ENCODE results near the gene CPTP. TPM values are rescaled to one million over a fixed set of nuclear protein-coding genes. Genes with fewer than 3 reads are reported as not detected.

The CPTP gene
- total and polyA plus RNA-seq, 9 donors, result 12.5 to 19.6 (median 16.9) TPM

DNA sequence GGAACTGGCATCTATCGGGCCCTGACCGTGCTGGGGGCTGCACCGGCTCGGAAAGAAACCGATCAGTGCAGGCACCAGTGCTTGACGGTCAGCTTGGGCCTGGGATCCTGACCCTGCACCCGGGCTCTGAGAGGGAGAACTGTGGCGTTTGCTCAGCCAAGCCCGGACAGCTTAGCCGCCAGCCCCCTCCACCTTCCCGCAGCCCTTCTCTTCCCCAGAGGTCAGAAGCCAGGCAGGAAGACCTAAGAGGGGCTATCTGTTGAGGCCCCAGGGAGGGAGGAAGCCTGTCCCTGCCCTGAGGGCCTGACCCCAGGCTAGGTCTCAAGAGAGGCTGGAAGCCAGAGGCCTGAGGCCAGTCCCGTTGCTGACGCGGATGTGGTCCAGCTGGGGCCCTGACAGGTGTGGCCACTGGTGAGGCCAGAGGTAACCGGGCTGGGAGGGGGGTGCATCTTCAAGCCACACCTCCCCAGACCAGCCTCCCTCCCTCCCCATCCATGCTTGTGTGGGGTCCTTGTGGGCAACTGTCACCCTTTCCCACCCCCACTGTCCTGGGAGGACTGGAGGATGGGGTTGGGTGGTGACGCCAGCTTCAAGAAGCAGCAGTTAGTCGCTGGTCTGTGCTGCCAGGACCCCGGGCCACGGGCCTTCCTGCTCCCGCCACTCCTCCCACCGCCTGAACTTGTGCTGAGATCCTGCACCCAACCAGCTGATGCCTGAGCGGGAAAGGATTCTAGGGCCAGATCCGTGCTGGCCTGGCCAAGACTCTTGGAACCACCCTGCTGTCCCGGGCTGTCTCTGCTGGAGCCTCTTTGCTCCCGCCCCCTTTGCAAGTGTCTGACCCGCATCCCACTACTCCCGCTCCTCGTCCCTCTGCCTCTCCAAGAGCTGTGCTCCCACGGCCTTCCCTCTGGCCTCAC, 27.2 kb downstream of the CPTP start:
- peaks cover 46% of the 10 kb centered on the region for H3K4me1 ChIP-seq (ENCODE audit: control insufficient read depth, insufficient read depth, low read length)
- H3K36me3 ChIP-seq (ENCODE audit: control insufficient read depth, insufficient read depth, low read length), result peaks cover 21% of the 10 kb centered on the region
- DNase-seq, result peak; percentile 89
- H3K9me3 ChIP-seq (replicated peaks; ENCODE audit: control insufficient read depth, low read depth, low read length), result no peaks in the 10 kb centered on the region
- peak overlapping the region; percentile 62 for H3K27ac ChIP-seq (ENCODE audit: low read length)
- peak overlapping the region; percentile 8 for H3K4me3 ChIP-seq (ENCODE audit: low read length)
- peaks cover 31% of the 10 kb centered on the region for H3K27me3 ChIP-seq (ENCODE audit: control insufficient read depth, insufficient read depth, low read length)
- WGBS (ENCODE audit: insufficient coverage), result 13% methylated on average over 22 of the region's 29 CpGs

DNA sequence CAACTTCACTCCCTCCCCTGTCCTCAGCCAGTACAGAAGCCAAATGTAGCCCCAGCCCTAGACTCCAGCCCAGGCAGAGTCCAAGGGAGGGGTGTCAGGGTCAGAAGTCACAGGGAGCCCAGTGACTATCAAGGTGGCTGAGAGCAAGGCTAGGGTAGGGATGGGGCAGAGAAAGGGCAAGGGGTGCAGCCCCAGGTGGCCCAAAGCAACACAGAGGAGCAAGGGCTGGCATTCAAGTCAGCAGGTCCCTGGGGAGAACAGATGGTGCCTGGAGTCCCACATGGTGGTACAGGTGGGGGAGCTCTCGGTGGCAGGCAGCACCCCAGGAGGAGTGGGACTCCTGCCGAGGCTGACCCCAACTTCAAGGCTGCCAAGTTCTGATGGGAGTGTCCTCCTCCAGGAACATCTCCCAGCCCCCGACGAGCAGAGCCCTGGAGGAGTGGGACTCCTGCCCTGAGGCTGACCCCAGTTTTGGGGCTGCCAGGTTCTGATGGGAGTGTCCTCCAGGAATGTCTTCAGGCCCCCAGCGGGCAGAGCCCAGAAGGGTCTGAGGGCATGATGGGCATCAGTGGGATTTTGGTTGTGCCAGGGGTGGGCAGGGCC, 28.3 kb downstream of the CPTP start:
- Histone ChIP-seq H3K4me1 (ENCODE audit: control insufficient read depth, insufficient read depth, low read length) (peaks cover 44% of the 10 kb centered on the region), H3K27me3 (ENCODE audit: control insufficient read depth, insufficient read depth, low read length) (peaks cover 34% of the 10 kb centered on the region), H3K27ac (ENCODE audit: low read length) (no peak overlapping the region), H3K36me3 (ENCODE audit: control insufficient read depth, insufficient read depth, low read length) (peaks cover 21% of the 10 kb centered on the region), H3K4me3 (ENCODE audit: low read length) (no peak overlapping the region), H3K9me3 (replicated peaks; ENCODE audit: control insufficient read depth, low read depth, low read length) (no peaks in the 10 kb centered on the region)
- 50% methylated on average over 2 of the region's 5 CpGs for WGBS (ENCODE audit: insufficient coverage)
- DNase-seq, result no peak

GRCh38 chr1:1353389-1354151, 29.0 kb downstream of the CPTP start:
- Histone ChIP-seq H3K9me3 (replicated peaks; ENCODE audit: control insufficient read depth, low read depth, low read length) (no peaks in the 10 kb centered on the region), H3K27ac (ENCODE audit: low read length) (no peak overlapping the region), H3K27me3 (ENCODE audit: control insufficient read depth, insufficient read depth, low read length) (peaks cover 41% of the 10 kb centered on the region), H3K4me1 (ENCODE audit: control insufficient read depth, insufficient read depth, low read length) (peaks cover 45% of the 10 kb centered on the region), H3K36me3 (ENCODE audit: control insufficient read depth, insufficient read depth, low read length) (peaks cover 21% of the 10 kb centered on the region), H3K4me3 (ENCODE audit: low read length) (no peak overlapping the region)
- DNase-seq, result no peak
- WGBS (ENCODE audit: insufficient coverage), result 54% methylated on average over 24 of the region's 28 CpGs

- H3K36me3 ChIP-seq (ENCODE audit: control insufficient read depth, insufficient read depth, low read length), result peaks cover 21% of the 10 kb centered on the region
- no peak for DNase-seq
- H3K4me3 ChIP-seq (ENCODE audit: low read length), result no peak overlapping the region
- no peaks in the 10 kb centered on the region for H3K9me3 ChIP-seq (replicated peaks; ENCODE audit: control insufficient read depth, low read depth, low read length)
- H3K27me3 ChIP-seq (ENCODE audit: control insufficient read depth, insufficient read depth, low read length), result peaks cover 41% of the 10 kb centered on the region
- no peak overlapping the region for H3K27ac ChIP-seq (ENCODE audit: low read length)
- 49% methylated on average over 90 of the region's 116 CpGs for WGBS (ENCODE audit: insufficient coverage)
- peaks cover 55% of the 10 kb centered on the region for H3K4me1 ChIP-seq (ENCODE audit: control insufficient read depth, insufficient read depth, low read length)
Measured at GRCh38 chr1:1354271-1355247, 30.0 kb downstream of the CPTP start.

GRCh38 chr1:1355416-1355815, 30.8 kb downstream of the CPTP start:
- Histone ChIP-seq H3K4me1 (ENCODE audit: control insufficient read depth, insufficient read depth, low read length) (peaks cover 64% of the 10 kb centered on the region), H3K27me3 (ENCODE audit: control insufficient read depth, insufficient read depth, low read length) (peaks cover 41% of the 10 kb centered on the region), H3K9me3 (replicated peaks; ENCODE audit: control insufficient read depth, low read depth, low read length) (no peaks in the 10 kb centered on the region), H3K36me3 (ENCODE audit: control insufficient read depth, insufficient read depth, low read length) (peaks cover 21% of the 10 kb centered on the region), H3K4me3 (ENCODE audit: low read length) (no peak overlapping the region), H3K27ac (ENCODE audit: low read length) (no peak overlapping the region)
- DNase-seq, result peak; percentile 46
- WGBS (ENCODE audit: insufficient coverage), result 7% methylated on average over 46 of the region's 52 CpGs

- Histone ChIP-seq H3K27ac (ENCODE audit: low read length) (no peak overlapping the region), H3K9me3 (replicated peaks; ENCODE audit: control insufficient read depth, low read depth, low read length) (no peaks in the 10 kb centered on the region), H3K4me3 (ENCODE audit: low read length) (peak overlapping the region; percentile 54), H3K4me1 (ENCODE audit: control insufficient read depth, insufficient read depth, low read length) (peaks cover 72% of the 10 kb centered on the region), H3K27me3 (ENCODE audit: control insufficient read depth, insufficient read depth, low read length) (peaks cover 41% of the 10 kb centered on the region), H3K36me3 (ENCODE audit: control insufficient read depth, insufficient read depth, low read length) (peaks cover 21% of the 10 kb centered on the region)
- DNase-seq, result no peak
- 35% methylated on average over 6 of the region's 8 CpGs for WGBS (ENCODE audit: insufficient coverage)
Measured at GRCh38 chr1:1356166-1356795, 31.7 kb downstream of the CPTP start.

DNA sequence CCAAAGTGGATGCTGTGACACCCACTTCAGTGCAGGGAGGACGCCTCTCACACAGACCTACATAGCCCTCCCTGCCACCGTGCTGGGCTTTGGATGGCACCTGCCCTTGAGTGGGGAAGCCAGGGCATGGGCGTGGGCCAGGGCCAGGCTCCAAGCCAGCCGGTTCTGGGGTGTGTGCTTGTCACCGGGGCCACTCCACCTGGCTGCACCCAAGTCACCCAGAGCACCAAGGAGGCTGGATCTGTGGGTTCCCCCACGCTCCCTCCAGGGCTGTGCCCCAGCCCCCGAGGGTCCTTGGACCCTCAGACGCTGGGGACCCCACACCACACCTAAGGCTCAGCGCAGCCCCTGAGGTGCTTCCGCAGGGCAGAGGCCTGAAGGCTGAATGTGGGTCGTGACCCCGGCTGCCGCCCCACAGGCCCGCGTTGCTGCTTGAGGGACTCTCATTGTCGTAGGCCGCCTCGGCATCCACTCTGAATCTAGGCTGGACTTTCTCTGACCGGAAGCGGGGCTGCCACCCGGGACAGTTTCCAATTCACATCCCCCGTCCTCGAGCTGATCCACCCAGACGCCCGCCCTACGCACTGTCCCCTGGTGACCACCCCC, 32.3 kb downstream of the CPTP start:
- H3K36me3 ChIP-seq (ENCODE audit: control insufficient read depth, insufficient read depth, low read length), result peaks cover 21% of the 10 kb centered on the region
- peak overlapping the region; percentile 54 for H3K4me3 ChIP-seq (ENCODE audit: low read length)
- H3K4me1 ChIP-seq (ENCODE audit: control insufficient read depth, insufficient read depth, low read length), result peaks cover 72% of the 10 kb centered on the region
- WGBS (ENCODE audit: insufficient coverage), result 11% methylated on average over 23 of the region's 26 CpGs
- H3K9me3 ChIP-seq (replicated peaks; ENCODE audit: control insufficient read depth, low read depth, low read length), result no peaks in the 10 kb centered on the region
- peaks cover 40% of the 10 kb centered on the region for H3K27me3 ChIP-seq (ENCODE audit: control insufficient read depth, insufficient read depth, low read length)
- no peak for DNase-seq
- peak overlapping the region; percentile 85 for H3K27ac ChIP-seq (ENCODE audit: low read length)

DNA sequence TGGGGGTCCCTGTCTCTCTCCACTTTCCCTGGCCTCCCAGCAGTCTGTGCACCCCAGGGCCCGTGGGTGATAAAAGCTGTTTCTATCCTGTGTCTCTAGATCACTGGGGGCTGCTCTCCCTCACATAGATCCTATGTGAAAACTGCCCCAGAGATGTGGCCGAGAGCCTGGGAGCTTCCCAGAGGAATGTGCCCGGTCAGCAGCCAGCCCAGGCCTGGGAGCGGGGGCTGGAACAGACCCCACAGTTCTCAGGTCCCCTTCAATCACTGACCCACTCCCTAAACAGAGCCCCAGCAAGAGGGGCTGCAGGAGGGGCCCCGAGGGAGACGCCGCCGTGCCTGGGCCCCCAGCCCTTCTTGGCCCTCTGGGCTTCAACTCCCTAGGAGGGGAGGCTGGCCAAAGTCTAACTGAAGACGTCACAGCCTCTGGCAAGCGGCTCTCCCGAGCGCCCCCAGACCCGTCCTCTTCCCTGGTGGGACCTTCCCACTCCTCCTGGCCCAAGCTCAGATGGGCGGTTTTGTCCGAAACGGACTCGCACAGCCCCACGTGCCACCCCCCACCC, 33.4 kb downstream of the CPTP start:
- Histone ChIP-seq H3K27me3 (ENCODE audit: control insufficient read depth, insufficient read depth, low read length) (peaks cover 29% of the 10 kb centered on the region), H3K4me1 (ENCODE audit: control insufficient read depth, insufficient read depth, low read length) (peaks cover 66% of the 10 kb centered on the region), H3K9me3 (replicated peaks; ENCODE audit: control insufficient read depth, low read depth, low read length) (no peaks in the 10 kb centered on the region), H3K36me3 (ENCODE audit: control insufficient read depth, insufficient read depth, low read length) (peaks cover 11% of the 10 kb centered on the region), H3K27ac (ENCODE audit: low read length) (peak overlapping the region; percentile 85), H3K4me3 (ENCODE audit: low read length) (peak overlapping the region; percentile 54)
- DNase-seq, result peak; percentile 35
- WGBS (ENCODE audit: insufficient coverage), result 3% methylated on average over 17 of the region's 18 CpGs

Data from muscle of leg (tissue), 11 donors.